GM18868 (cell line): ENCODE data around the gene EXOSC10.
"Not testable (repeated sequence)": the region's sequence is repeated elsewhere in the genome, so short reads cannot be mapped to it uniquely, and the experiment has no call there.

Experiments
- ATAC-seq: cut with Tn5 transposase; IDR thresholded peaks from one replicate; pipeline ENCODE4 v1.9.1; 2021; ENCODE audit warnings: mild to moderate bottlenecking, moderate library complexity; ENCODE audit not compliant: unreplicated experiment

Gene EXOSC10

DNA sequence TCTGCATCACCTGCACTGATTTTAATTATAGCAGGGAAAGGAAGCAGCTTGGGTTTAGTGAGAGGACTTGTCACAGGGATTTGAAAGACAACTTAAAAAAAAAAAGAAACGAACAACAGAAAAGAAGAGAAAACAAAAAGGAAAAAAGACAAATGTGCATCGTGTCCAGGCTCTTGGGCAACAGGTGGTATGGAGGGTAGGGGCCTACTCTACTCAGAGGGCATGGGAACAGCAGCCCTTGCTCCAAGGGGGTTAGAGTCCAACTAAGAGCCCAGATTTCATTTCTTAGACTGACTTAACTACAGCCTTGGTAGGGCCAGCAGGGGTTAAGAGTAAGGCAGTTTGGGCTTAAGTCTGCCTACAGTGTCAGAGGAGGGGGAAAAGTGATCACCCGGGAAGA, 15.3 kb upstream of the EXOSC10 start:
- ATAC-seq: no peak

DNA sequence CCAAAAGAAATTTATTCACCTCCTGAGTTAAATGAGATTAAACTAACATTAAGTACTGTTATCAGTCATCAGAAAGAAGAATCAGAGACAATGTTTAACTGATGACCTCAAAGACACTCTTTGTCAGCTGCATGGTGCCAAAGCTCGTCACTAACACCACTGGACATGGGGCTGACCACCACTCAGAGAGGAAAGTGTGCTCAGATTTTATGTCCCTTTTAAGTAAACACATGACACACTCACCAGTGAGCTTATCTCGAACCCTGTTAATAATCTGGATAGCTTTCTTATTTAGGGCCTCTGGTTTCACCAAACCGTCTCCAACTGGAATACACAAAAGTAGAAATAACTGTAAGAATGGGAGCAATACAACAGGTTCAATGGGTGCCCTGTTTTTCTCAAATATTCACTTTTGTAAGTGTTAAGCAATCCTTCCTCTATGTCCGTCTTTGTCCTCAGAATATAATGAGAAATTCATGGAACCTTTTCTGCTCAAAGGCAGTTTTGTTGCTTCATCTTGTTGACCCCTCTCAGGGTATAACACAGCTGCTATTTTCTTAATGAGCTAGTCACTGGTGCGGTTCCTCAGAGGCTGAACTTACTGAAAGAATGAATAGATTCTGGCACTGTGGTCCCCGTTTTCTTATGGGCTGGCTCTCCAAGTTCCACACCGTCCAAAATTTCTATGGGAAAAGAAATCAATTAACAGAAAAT, 9.5 kb upstream of the EXOSC10 start:
- no peak for ATAC-seq

DNA sequence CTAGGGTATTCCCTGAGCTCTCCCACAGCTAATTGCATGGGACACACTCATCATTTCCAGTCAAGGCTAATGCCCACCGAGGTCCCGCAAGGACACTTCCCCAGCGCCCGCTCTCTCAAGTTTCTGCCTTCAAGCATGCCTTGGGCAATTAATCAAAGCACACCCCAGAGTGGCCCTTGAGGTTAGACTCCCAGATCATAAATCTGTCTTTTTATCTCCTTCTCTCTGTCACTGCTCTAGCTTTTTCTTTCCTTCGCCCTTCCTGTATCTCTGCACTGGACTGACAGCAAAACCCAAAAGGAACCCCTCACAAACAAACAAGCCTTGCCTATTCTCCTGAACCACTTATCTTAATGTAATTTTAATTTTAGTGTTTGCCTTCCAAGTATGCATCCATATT, 7.9 kb upstream of the EXOSC10 start:
- ATAC-seq: no peak

DNA sequence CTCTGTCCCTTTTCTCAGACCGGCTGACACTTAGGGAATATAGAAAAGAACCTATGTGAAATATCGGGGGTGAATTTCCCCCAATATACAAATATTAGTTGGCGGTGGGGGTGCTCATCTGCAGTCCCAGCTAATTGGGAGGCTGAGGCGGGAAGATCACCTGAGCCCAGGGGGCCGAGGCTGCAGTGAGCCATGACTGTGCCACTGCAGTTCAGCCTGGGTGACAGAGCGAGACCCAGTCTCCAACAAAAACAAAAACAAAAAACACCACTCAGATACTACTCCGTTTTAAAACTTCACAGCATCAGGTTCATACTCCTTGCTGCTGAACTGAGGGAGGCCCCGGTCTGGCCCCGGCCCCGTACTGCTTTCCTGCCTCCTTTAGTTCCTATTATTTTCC, 5.9 kb upstream of the EXOSC10 start:
- no peak for ATAC-seq

DNA sequence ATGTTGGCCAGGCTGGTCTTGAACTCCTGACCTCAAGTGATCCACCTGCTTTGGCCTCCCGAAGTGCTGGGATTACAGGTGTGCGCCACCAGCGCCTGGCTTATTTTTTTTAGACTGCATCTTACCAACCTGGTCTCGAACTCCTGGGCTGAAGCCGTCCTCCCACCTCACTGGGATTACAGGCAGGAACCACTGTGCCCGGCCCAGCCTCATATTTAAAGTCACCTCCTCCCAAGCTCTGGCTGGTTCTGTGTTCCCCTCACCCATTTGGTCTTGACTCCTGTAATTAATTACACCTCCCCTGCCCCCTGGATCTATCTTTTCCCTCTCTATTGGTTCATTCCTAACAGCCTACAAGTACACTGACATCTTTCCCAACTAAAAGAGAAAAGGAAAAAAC, 1.7 kb upstream of the EXOSC10 start:
- ATAC-seq: no peak

DNA sequence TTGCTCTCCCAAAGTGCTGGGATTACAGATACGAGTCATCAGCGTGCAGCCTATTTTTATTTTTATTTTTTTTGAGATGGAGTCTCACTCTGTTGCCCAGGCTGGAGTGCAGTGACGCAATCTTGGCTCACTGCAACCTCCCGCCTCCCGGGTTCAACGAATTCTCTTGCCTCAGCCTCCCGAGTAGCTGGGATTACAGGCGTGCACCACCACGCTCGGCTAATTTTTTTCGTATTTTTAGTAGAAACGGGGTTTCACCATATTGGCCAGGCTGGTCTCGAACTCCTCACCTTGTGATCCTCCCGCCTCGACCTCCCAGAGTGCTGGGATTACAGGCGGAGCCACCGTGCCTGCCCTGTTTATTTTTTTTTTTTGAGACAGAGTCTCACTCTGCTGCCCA, 1.1 kb upstream of the EXOSC10 start:
- not testable (repeated sequence) for ATAC-seq

DNA sequence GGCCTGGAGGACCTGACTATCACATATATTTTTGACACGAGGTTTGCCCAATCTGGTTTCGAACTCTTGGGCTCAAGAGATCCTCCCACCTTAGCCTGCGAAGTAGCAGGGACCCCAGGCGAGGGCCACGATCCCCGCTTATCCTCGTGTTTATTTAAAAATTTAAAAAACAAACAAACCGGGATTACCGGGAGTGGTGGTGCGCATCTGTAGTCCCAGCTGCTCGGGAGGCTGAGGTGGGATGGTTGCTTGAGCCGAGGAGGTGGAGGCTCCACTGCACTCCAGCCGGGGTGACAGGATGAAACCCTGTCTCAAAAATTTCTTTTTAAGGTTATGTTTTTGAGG, 452 bp upstream of the EXOSC10 start:
- ATAC-seq: no peak

DNA sequence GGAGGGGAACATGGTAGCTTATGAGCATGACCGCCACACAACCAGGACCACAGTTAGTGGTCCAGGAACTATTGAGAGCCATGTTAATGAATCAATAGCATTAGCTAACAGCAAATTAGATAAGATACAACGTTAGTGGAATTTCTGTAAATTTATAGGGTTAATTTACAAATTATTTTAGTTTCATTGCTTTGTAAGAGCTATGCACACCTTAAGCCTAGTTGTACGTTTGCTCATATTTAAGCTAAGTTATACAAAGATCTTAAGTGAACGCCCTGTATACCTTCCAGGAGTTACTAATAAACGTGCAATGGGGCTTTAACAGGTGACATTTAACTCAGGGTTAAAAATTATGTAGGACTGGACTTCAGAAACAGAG, 749 bp downstream of the EXOSC10 start:
- no peak for ATAC-seq

DNA sequence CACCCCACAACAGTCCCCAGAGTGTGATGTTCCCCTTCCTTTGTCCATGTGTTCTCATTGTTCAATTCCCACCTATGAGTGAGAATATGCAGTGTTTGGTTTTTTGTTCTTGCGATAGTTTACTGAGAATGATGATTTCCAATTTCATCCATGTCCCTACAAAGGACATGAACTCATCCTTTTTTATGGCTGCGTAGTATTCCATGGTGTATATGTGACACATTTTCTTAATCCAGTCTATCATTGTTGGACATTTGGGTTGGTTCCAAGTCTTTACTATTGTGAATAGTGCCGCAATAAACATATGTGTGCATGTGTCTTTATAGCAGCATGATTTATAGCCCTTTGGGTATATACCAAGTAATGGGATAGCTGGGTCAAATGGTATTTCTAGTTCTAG, 15.9 kb downstream of the EXOSC10 start:
- not testable (repeated sequence) for ATAC-seq

DNA sequence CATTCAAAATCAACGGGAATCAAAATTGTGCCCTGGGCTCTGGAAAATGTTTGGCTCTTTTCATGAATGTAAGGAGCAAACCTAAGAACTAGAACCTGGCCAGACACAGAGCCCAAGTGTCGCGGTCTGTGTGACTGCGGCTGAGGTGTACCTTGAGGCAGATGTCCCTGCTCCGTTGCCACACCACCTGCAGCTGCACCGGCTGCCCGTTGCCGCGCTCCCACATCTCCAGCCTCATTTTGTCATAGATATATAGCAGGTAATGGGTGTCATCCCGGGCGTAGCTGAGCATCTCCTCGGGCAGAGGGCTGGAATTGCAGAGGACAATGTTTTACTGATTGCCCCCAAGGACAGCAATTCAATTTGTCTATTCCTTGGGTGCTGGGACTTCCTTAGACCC, 18.7 kb downstream of the EXOSC10 start:
- ATAC-seq: no peak

DNA sequence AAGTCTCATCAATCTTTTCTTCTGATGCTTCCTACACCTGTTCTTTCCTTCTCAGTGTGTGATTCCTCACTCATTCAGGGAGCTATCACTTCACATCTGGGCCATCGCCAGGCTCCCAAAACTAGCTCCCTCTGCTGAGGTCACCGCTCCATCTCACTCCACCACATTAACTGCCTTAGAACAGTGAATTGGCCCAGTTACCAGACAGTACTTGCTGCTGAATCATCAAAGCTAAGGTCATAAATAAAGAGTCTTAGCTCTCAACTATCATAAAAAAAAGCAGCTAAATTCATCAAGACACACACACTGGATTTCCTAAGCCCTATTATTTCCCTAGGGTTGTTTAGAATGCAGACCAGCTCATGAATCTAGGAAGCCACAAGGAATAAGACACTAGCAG, 21.0 kb downstream of the EXOSC10 start:
- ATAC-seq: no peak

DNA sequence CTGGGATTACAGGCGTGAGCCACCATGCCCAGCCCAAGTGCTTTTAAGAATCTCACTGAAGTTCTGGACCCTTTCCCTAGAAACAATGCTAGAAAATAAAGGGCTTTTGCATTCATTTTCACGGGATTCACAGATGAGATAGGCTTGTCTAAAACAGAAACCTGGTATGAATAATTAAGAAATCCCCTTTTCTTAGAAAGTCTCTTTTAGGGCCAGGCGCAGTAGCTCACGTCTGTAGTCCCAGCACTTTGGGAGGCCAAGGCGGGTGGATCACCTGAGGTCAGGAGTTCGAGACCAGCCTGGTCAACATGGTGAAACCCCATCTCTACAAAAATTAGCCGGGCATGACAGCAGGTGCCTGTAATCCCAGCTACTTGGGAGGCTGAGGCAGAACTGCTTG, 26.3 kb downstream of the EXOSC10 start:
- not testable (repeated sequence) for ATAC-seq

DNA sequence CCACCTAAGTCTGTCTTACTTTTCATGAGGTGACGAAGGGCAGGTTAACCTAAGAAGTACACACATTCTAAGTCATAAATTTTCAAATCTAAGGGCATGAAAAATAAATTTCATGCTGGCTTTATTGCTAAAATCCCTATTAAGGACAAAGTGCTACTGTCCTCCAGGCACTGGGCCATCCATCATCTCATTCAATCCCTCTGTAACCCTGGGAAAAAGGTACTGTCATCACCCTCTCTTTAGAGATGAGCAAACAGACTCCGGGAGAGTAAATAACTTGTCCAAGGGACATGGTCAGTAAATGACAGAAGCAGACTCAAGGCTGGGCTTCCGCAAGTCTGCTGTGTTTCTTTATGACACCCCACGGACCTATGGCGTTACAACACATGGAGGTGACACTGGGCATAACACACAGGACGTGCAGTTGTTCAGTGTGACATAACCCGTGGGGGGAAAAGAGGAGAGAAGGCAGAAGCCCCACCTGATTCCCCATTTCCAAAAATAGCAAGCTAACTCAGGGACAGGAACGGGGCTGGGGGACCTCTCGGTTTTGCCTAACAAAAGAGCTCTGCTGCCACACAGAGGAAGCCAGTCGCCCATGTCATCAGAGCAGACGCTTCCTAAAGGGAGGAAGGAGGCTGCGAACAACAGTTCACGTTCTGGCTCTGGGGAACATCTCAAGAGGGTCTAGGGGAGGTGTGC, 27.3 kb downstream of the EXOSC10 start:
- ATAC-seq: no peak

DNA sequence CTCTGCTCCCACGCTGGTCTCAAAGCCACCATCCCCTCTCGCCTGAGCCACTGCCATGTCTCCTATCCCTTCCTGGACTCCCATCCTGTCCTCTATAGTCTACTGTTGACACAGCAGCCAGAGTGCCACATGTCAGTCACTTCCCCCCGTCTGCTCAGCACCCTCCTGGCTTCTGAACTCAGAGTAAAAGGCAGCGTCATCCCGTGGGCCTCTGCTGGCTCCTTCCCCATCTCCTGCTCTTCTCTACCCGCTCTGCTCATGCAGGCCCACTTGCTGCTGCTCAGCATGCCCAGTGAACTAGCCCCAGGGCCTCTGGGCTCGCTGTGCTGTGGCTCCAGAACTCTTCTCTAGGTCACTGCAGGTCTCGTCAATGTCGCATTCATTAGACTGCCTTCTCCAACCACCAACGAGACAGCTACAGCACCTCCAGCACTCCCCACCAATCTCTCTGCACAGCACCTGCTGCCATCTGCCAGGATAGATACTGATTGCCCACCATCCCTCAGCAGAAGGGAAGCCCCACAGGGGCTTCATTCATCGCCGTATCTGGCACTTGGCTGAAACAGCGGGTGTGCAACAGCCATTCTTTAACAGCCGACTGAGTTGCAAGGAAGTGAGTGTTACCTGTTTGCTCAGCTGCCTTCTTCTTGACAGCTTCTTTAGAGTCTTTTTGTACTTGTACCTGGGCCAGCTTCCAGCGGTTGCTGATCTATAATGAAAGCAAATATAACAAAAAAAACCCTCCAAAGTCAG, 28.0 kb downstream of the EXOSC10 start:
- no peak for ATAC-seq

DNA sequence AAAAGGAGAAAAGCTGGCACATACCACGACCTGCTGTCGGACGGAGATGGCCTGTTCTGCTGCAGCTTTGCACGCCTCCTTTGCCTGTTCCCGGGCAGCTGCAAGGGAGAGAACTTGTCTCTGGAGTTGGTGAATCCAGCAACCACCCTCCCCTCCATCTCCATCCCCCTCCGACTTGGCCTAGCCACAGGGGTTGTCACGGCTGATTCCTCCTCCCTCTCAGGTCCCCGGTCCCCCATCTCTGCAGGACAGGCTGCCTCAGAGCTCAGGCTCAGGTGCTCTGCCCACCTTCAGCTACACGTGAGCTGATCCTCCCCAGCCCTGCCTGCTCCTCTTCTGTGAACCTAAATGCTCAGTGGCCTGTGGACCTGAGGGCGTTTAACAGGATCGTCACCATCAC, 28.8 kb downstream of the EXOSC10 start:
- ATAC-seq: no peak

DNA sequence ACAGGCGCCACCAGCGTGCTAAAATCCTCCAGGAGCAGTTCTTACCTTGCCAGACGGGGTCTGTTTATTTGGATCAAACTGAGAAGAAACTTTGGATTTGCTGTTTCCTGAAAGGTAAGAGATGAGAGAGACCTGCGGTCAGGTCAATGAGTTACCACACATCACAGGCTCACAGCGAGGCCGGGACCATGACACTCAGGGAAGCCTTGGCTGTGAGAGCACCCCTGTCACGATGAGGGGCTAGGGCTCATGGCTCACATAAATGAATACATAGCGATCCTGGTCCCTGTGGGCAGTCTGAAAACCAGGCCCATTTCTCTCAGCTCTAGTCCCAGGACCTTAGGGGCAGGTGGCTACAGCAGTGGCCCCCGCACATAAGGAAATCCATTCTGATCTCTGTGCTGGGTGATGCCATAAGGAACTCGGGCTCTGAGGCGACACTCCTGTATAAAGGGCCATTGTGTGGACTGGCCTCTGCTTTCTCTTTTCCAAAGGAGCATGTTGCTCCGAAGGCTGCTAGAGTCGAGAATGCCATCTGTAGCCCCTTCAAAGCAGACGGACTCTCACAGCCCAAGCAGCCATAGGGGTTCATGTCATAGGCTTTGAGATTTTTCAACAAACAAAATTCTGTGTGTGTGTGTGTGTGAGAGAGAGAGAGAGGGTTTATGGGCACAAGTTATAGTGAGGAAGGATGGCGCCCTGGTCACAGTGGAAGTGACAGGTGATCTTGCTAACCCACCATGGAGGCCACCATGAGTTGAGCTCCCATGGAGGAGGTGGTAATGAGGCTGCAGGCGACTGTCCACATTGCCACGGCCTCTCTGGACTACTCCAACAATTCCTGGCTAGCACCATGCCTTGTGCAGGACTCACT, 30.8 kb downstream of the EXOSC10 start:
- no peak for ATAC-seq

DNA sequence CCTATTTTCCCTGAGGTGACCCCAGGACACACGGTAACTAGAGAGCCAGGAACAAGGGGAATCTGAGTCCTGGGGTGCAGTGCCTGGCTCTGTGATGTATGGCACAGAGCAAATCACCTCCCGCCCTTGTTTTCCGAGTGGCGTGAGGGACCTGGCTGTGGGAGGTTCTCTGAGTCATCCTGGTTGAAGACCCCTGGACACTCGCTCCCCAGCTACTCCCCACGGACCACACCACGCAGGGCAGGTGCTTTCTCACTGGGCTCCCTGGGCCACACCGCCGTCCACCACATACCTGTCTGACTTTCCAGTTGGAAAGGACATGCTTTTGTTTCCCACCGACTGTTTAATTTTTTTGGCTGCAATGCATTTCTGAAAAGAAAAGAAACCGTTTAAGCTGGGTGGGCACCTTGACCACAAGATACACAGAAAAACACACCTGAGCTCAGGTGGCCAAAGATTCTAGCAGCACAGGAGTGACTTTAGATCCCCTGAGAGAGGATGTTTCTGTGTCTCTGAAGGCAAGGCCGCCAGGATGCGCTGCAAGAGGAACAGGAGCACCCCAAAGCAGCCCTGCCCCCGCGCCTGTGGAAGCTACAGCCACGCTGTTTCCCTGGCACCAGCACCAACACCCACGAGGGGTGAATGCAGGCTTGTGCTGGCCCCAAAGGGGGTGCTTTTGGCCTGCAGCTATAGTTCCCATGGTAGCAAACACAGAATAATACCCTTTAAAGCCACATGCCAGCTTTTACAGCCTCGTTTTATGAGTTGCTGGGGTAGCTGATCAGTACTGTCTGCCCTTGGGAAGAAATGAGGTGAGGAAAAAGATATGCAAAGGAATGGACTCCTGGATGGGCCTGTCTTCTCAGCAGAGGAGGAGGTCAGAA, 31.7 kb downstream of the EXOSC10 start:
- no peak for ATAC-seq

DNA sequence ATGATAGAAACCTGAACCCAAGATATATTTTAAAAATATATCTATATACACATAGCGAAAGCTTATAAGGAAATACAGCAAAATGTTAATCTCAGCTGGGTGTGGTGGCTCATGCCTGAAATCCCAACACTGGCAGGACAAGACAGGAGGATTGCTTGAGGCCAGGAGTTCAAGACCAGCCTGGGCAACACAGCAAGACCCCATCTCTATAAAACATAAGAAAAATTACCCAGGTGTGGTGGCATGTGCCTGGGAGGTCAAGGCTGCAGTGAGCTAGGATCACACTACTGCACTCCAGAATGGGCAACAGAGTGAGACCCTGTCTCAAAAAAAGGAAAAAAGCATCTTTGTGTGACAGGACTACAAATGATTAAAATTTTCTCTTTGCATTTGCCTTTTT, 33.9 kb downstream of the EXOSC10 start:
- ATAC-seq: no peak

DNA sequence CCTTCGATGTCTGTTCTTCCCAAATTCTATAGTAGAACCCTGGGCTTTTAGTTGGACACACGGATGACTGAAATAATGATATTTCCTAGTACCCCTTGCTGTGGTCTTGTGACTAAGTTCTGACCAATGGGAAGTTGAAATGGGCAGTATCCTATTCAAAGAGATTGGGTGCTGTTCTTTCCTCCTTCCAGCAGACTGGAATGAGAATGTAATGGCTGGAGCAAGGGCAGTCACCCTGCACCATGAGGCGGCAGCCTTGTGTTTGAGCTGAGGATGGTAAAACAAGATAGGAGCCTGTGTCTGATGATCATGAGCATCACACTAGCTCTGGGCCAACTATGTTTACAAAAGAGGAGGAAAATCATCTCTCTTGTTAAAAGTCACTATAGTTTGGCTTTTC, 34.7 kb downstream of the EXOSC10 start:
- ATAC-seq: no peak

DNA sequence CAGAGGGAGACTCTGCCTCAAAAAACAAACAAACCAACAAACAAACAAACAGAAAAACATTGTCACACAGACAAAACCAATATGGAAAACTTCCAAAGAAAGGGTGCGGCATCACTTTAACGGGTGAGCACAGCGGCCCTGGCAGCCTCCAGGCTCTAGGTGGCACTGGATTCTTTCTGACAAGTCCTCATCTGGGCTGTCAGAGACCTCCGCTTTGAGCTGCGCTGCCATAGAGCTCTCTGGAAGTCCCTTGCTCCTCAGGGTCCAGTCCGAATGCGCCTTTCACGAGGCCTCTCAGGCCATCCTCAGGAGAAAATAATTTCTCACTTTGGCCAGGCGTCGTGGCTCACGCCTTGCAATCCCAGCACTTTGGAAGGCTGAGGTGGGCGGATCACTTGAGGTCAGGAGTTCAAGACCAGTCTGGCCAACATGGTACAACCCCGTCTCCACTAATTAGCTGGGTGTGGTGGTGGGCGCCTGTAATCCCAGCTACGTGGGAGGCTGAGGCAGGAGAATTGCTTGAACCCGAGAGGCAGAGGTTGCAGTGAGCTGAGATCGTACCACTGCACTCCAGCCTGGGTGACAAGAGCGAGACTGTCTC, 35.6 kb downstream of the EXOSC10 start:
- not testable (repeated sequence) for ATAC-seq
